Umbilical cord (tissue), 2 donors: ENCODE measurements around the gene EMC10. TPM values are rescaled to one million over a fixed set of nuclear protein-coding genes. Genes with fewer than 3 reads are reported as not detected.

Source experiments
- DNase-seq: peaks from one replicate; pipeline ENCODE4 v3.0.0-alpha.2; 2015; ENCODE audit warnings: low spot score
- total RNA-seq: library from RNA; depleted of rRNA; stranded (reverse); fragments of >200 nt; gene quantifications from one replicate; pipeline ENCODE4 v1.2.3, GENCODE V29; 2014; ENCODE audit warnings: low replicate concordance; ENCODE audit not compliant: insufficient read depth

EMC10 gene
- total RNA-seq, 1 donor from 2014 or later = 37.1 TPM

- DNase-seq = no peak
These were observed 1.6 kb downstream of the EMC10 start for GRCh38 chr19:50477751-50478515.

GRCh38 chr19:50478901-50479715 lies 2.8 kb downstream of the EMC10 start:
- no peak for DNase-seq

- DNase-seq = no peak
These were observed 3.5 kb downstream of the EMC10 start for GRCh38 chr19:50479761-50480251.

- DNase-seq = no peak
These were observed 4.2 kb downstream of the EMC10 start for GRCh38 chr19:50480281-50481111.

- no peak for DNase-seq
These were observed 5.2 kb downstream of the EMC10 start for GRCh38 chr19:50481351-50482149.

- DNase-seq = no peak
These were observed 6.1 kb downstream of the EMC10 start for GRCh38 chr19:50482271-50482855.

GRCh38 chr19:50482916-50483315 lies 6.6 kb downstream of the EMC10 start:
- no peak for DNase-seq

GRCh38 chr19:50485284-50485955 lies 9.1 kb downstream of the EMC10 start:
- no peak for DNase-seq

- no peak for DNase-seq
These were observed 10.7 kb downstream of the EMC10 start for GRCh38 chr19:50486823-50487515.

GRCh38 chr19:50488389-50489194 lies 12.3 kb downstream of the EMC10 start:
- DNase-seq = no peak

GRCh38 chr19:50489461-50490011 lies 13.2 kb downstream of the EMC10 start:
- no peak for DNase-seq

GRCh38 chr19:50490411-50490811 lies 14.1 kb downstream of the EMC10 start:
- no peak for DNase-seq

GRCh38 chr19:50490991-50491472 lies 14.7 kb downstream of the EMC10 start:
- DNase-seq = no peak

- no peak for DNase-seq
These were observed 16.2 kb downstream of the EMC10 start for GRCh38 chr19:50492303-50493052.

- DNase-seq = no peak
These were observed 16.9 kb downstream of the EMC10 start for GRCh38 chr19:50493171-50493570.

GRCh38 chr19:50494186-50495019 lies 18.1 kb downstream of the EMC10 start:
- no peak for DNase-seq
